Trophoblast cell (in vitro differentiated cells and primary cell): ENCODE measurements around the gene SMLR1.

Experiments used
- DNase-seq, 2 donors: peaks; one replicate each; pipeline ENCODE4 v3.0.0-alpha.2; 2016
- H2AFZ ChIP-seq: 2 replicates; pipeline ENCODE4 v1.6.1; 2013; ENCODE audit warnings: low read length, moderate library complexity, mild to moderate bottlenecking; ENCODE audit not compliant: insufficient read depth, poor library complexity
- H2AK5ac ChIP-seq: 2 replicates; pipeline ENCODE4 v1.6.1; 2013; ENCODE audit warnings: mild to moderate bottlenecking, low read length
- H2BK120ac ChIP-seq: 2 replicates; pipeline ENCODE4 v1.6.1; 2013; ENCODE audit warnings: low read length, mild to moderate bottlenecking, moderate library complexity; ENCODE audit not compliant: insufficient read depth, poor library complexity
- H2BK12ac ChIP-seq: 2 replicates; pipeline ENCODE4 v1.6.1; 2013; ENCODE audit warnings: mild to moderate bottlenecking, low read length, moderate library complexity
- H2BK5ac ChIP-seq: 2 replicates; pipeline ENCODE4 v1.6.1; 2013; ENCODE audit warnings: low read length, low read depth, moderate library complexity, mild to moderate bottlenecking; ENCODE audit not compliant: poor library complexity
- H3K14ac ChIP-seq: 2 replicates; pipeline ENCODE4 v1.6.1; 2013; ENCODE audit warnings: mild to moderate bottlenecking, low read length
- H3K18ac ChIP-seq: 2 replicates; pipeline ENCODE4 v1.6.1; 2013; ENCODE audit warnings: mild to moderate bottlenecking, low read length
- H3K23ac ChIP-seq: 2 replicates; pipeline ENCODE4 v1.6.1; 2013; ENCODE audit warnings: low read length
- H3K27ac ChIP-seq: 2 replicates; pipeline ENCODE4 v1.5.1; 2013; ENCODE audit warnings: low read depth, mild to moderate bottlenecking, inconsistent platforms, low read length, moderate library complexity
- H3K27me3 ChIP-seq: 2 replicates; pipeline ENCODE4 v1.6.1; 2013; ENCODE audit warnings: inconsistent platforms, mild to moderate bottlenecking, low read length, moderate library complexity; ENCODE audit not compliant: insufficient read depth
- H3K36me3 ChIP-seq, 2 experiments: 1 replicate in 1 of 2; 2 replicates in 1 of 2; pipeline ENCODE4 v1.6.1; 2013; ENCODE audit warnings: low read length in 2 of 2, mild to moderate bottlenecking in 2 of 2, moderate library complexity in 1 of 2; ENCODE audit not compliant: insufficient read depth in 2 of 2, control insufficient read depth in 1 of 2
- H3K4ac ChIP-seq: 2 replicates; pipeline ENCODE4 v1.6.1; 2013; ENCODE audit warnings: low read depth, mild to moderate bottlenecking, low read length, moderate library complexity
- H3K4me1 ChIP-seq, 2 experiments: 1 replicate in 1 of 2; 2 replicates in 1 of 2; pipeline ENCODE4 v1.6.1; 2013; ENCODE audit warnings: low read length in 2 of 2, mild to moderate bottlenecking in 2 of 2, moderate library complexity in 1 of 2; ENCODE audit not compliant: insufficient read depth in 2 of 2, control insufficient read depth in 1 of 2
- H3K4me2 ChIP-seq: 2 replicates; pipeline ENCODE4 v1.6.1; 2013; ENCODE audit warnings: inconsistent platforms, mild to moderate bottlenecking, low read length, moderate library complexity
- H3K4me3 ChIP-seq: 2 replicates; pipeline ENCODE4 v1.5.1; 2013; ENCODE audit warnings: mild to moderate bottlenecking, low read depth, low read length, inconsistent platforms
- H3K79me1 ChIP-seq: one replicate; pipeline ENCODE4 v1.6.1; 2013; ENCODE audit warnings: low read length
- H3K79me2 ChIP-seq: 2 replicates; pipeline ENCODE4 v1.6.1; 2013; ENCODE audit warnings: low read length, mild to moderate bottlenecking; ENCODE audit not compliant: control insufficient read depth, insufficient read depth, poor library complexity
- H3K9ac ChIP-seq: 2 replicates; pipeline ENCODE4 v1.6.1; 2013; ENCODE audit warnings: mild to moderate bottlenecking, low read length
- H3K9me3 ChIP-seq: 2 replicates; pipeline ENCODE4 v1.6.1; 2013; ENCODE audit warnings: low read depth, mild to moderate bottlenecking, control low read depth, inconsistent platforms, low read length; ENCODE audit not compliant: insufficient read depth
- H4K12ac ChIP-seq: 2 replicates; pipeline ENCODE4 v1.6.1; 2013; ENCODE audit warnings: low read depth, mild to moderate bottlenecking, low read length, moderate library complexity
- H4K8ac ChIP-seq: 2 replicates; pipeline ENCODE4 v1.6.1; 2013; ENCODE audit warnings: low read depth, mild to moderate bottlenecking, low read length, moderate library complexity
- H4K91ac ChIP-seq: one replicate; pipeline ENCODE4 v1.6.1; 2013; ENCODE audit warnings: low read depth, mild to moderate bottlenecking, low read length, moderate library complexity
- WGBS: extraction: QIAGEN DNeasy Blood & Tissue Kit; methylation state at CpG from one replicate; pipeline ENCODE4 v1.1.7; 2013; ENCODE audit warnings: missing lambda C conversion rate; ENCODE audit not compliant: insufficient read length, insufficient coverage; ENCODE audit errors: extremely low coverage; 5-methylcytosine and 5-hydroxymethylcytosine counted together

The SMLR1 gene

GRCh38 chr6:130794010-130794697, 33.1 kb upstream of the SMLR1 start:
- peaks cover 2% of the 10 kb centered on the region for H3K79me2 ChIP-seq
- no peaks in the 10 kb centered on the region for H3K79me1 ChIP-seq
- no peak overlapping the region for H3K4me3 ChIP-seq
- H2AFZ ChIP-seq: no peak overlapping the region
- H2BK12ac ChIP-seq: no peak overlapping the region
- no peak overlapping the region for H4K8ac ChIP-seq
- no peak overlapping the region for H3K4me2 ChIP-seq
- H3K14ac ChIP-seq: no peak overlapping the region
- no peak overlapping the region for H4K12ac ChIP-seq
- H3K27ac ChIP-seq: no peak overlapping the region
- no peaks in the 10 kb centered on the region for H3K4me1 ChIP-seq
- no peak overlapping the region for H2BK5ac ChIP-seq
- H3K23ac ChIP-seq: no peak overlapping the region
- no peaks in the 10 kb centered on the region for H3K27me3 ChIP-seq
- DNase-seq: peak; percentile 3 to 46
- H3K9ac ChIP-seq: no peak overlapping the region
- H2AK5ac ChIP-seq: no peak overlapping the region
- H4K91ac ChIP-seq: no peak overlapping the region
- no peaks in the 10 kb centered on the region for H3K36me3 ChIP-seq
- H3K4ac ChIP-seq: no peak overlapping the region
- no peak overlapping the region for H2BK120ac ChIP-seq
- no CpG with 5 or more reads among the region's 1 CpG for WGBS
- no peak overlapping the region for H3K18ac ChIP-seq
- H3K9me3 ChIP-seq: no peaks in the 10 kb centered on the region

DNA sequence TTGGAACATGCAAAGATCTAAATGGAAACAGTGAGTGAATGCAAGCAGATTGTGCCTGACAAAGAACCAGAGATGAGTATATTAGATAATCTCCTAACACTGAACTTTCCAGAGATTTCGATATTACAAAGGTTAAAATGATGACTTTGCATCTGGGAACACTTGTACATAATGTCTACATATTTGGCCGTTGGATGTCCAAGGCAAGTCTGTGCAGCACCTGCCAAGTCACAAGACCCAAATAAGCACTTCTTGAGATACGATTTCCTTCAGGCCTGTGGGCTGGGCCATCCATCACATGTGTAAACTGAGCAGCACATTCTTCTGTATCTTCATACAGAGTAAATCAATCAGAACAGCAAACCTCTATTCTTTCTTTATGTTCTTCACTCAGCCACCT, 32.5 kb upstream of the SMLR1 start:
- H2BK12ac ChIP-seq: no peak overlapping the region
- DNase-seq: no peak
- no peak overlapping the region for H2BK5ac ChIP-seq
- H3K18ac ChIP-seq: no peak overlapping the region
- no peak overlapping the region for H3K27ac ChIP-seq
- H4K91ac ChIP-seq: no peak overlapping the region
- H3K27me3 ChIP-seq: no peaks in the 10 kb centered on the region
- H3K79me1 ChIP-seq: no peaks in the 10 kb centered on the region
- no peak overlapping the region for H4K8ac ChIP-seq
- no CpG with 5 or more reads among the region's 3 CpGs for WGBS
- no peak overlapping the region for H2AFZ ChIP-seq
- no peak overlapping the region for H3K4ac ChIP-seq
- no peak overlapping the region for H2BK120ac ChIP-seq
- H3K9me3 ChIP-seq: no peaks in the 10 kb centered on the region
- no peaks in the 10 kb centered on the region for H3K4me1 ChIP-seq
- H3K23ac ChIP-seq: no peak overlapping the region
- no peak overlapping the region for H4K12ac ChIP-seq
- no peaks in the 10 kb centered on the region for H3K36me3 ChIP-seq
- H2AK5ac ChIP-seq: no peak overlapping the region
- no peak overlapping the region for H3K4me3 ChIP-seq
- H3K4me2 ChIP-seq: no peak overlapping the region
- H3K14ac ChIP-seq: no peak overlapping the region
- H3K9ac ChIP-seq: no peak overlapping the region
- H3K79me2 ChIP-seq: peaks cover 2% of the 10 kb centered on the region

- H3K79me2 ChIP-seq: peaks cover 2% of the 10 kb centered on the region
- no peaks in the 10 kb centered on the region for H3K9me3 ChIP-seq
- H4K12ac ChIP-seq: no peak overlapping the region
- DNase-seq: peak in 1 of 2 donors; percentile 17
- no peak overlapping the region for H3K9ac ChIP-seq
- no peak overlapping the region for H3K4ac ChIP-seq
- no peak overlapping the region for H3K18ac ChIP-seq
- no peaks in the 10 kb centered on the region for H3K79me1 ChIP-seq
- H4K91ac ChIP-seq: no peak overlapping the region
- no peak overlapping the region for H3K27ac ChIP-seq
- H2BK12ac ChIP-seq: no peak overlapping the region
- H3K14ac ChIP-seq: no peak overlapping the region
- no peak overlapping the region for H2AFZ ChIP-seq
- H3K4me1 ChIP-seq: no peaks in the 10 kb centered on the region
- H2BK5ac ChIP-seq: no peak overlapping the region
- H2AK5ac ChIP-seq: no peak overlapping the region
- no peak overlapping the region for H4K8ac ChIP-seq
- no peak overlapping the region for H2BK120ac ChIP-seq
- H3K27me3 ChIP-seq: no peaks in the 10 kb centered on the region
- no peak overlapping the region for H3K4me3 ChIP-seq
- H3K23ac ChIP-seq: no peak overlapping the region
- H3K36me3 ChIP-seq: no peaks in the 10 kb centered on the region
- H3K4me2 ChIP-seq: no peak overlapping the region
Measured at GRCh38 chr6:130796313-130796905, 30.8 kb upstream of the SMLR1 start.

DNA sequence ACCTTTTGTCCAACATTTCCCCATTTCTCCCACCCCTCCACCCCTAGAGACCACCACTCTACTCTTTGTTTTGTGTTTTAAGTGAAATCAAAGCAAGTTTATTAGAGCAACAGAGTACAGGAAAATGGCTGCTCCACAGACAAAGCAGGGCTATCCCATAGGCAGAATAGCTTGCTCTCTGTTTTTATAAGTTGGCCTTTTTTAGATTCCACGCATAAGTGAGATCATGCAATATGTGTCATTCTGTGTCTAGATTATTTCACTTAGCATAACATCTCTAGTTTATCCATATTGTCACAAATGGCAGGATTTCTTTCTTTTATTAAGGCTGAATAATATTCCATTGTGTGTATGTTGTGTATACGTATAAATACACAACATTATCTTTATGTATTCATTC, 30.1 kb upstream of the SMLR1 start:
- Histone ChIP-seq H3K4ac (no peak overlapping the region), H3K4me3 (no peak overlapping the region), H2BK12ac (no peak overlapping the region), H3K9me3 (no peaks in the 10 kb centered on the region), H4K91ac (no peak overlapping the region), H2AFZ (no peak overlapping the region), H3K18ac (no peak overlapping the region), H3K4me1 (no peaks in the 10 kb centered on the region), H4K12ac (no peak overlapping the region), H3K79me1 (no peaks in the 10 kb centered on the region), H3K79me2 (peaks cover 2% of the 10 kb centered on the region), H2BK120ac (no peak overlapping the region), H3K4me2 (no peak overlapping the region), H2BK5ac (no peak overlapping the region), H3K23ac (no peak overlapping the region), H3K27me3 (no peaks in the 10 kb centered on the region), H4K8ac (no peak overlapping the region), H3K36me3 (peaks cover 0 to 1% of the 10 kb centered on the region in 2 experiments), H3K9ac (no peak overlapping the region), H2AK5ac (no peak overlapping the region), H3K27ac (no peak overlapping the region), H3K14ac (no peak overlapping the region)
- WGBS: no CpG with 5 or more reads among the region's 2 CpGs
- peak in 1 of 2 donors; percentile 57 for DNase-seq
